ENCODE measurements around the gene VDR.

The VDR gene

DNA sequence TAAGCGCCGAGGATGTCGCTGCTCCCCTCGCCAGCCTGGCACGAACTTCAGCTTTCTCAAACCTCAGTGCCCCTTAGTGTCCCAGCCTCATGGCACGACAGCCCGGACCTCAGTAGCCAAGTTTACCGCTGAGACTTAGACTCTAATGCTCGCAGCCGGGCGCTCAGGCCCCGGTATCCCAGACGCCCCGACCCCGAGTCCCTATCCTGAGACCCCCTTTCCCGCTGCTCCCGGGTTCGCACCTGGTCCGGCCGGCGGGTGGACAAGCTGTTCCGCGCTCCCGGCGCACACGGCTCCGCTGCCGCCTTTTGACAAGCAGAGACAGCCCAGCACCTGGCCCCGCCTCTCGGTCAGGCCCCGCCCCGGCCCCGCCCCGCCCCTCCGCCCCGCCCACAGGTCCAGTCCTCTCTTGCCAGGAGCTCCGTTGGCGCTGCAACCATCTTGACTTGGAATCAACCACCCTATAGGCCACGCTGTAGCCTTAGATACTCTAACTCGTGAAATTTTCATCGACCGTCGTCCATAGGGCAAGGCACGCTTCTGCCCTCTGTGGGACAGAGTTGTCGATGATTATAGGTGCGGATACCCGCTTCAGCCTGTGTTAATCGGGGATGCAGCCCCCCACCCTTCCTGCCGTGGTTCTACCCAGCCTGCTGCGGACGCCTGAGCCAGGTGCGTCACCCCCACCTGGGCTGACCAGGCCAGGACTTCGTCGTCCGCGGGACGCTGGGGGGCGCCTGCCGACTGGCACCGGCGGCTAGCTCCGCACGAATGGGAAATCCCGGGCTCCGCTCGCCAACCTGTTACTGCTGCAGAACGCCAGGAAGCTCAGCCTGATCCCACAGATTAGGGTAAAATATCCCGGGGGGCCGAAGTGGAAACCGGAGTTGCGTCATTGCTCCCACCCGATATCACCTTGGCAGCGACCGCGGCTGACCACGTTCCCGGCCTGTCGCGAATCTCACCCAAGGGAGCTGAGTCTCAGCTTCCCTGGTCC, at the start of gene VDR:
VDR (minus strand) TSS at position 282 of the 997 bp plus-strand sequence. CDS start 25,881 bp downstream, outside the sequence.
- DNase-seq: peak; percentile 76

GRCh38 chr12:47954058-47954457, 49.3 kb upstream of the VDR start:
- peak; percentile 33 for DNase-seq

DNA sequence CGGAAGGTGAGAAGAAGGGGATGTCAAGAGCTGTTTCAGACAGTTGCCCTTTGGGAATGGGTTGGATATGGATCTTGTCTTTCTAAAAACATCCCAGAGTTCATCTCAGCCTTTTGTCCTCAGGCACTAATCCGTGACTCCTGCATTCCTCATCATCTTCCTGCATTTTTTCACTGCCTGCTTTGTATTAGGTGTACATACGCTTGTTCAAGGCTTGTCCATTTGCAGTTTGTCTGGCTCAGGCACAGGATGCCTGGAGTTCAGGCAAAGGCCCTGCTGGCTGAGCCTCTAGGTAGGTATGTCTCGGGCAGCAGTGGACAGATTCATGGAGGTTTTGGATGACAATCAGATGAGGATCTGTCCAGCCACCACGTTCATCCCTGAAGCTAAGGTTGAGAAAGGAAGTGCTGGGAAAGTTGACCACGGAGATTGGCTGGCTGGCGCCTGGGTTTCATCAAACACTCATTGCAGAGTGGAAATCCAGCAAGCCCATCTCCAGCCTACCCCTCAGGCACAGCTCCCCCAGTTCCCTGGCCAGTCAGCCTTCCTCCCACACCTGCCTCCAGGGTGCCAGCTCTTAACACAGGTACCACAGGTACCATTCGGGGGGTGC, 46.2 kb upstream of the VDR start:
- DNase-seq: no peak

- peak; percentile 76 for DNase-seq
Measured at GRCh38 chr12:47949441-47950341, 44.9 kb upstream of the VDR start.

DNA sequence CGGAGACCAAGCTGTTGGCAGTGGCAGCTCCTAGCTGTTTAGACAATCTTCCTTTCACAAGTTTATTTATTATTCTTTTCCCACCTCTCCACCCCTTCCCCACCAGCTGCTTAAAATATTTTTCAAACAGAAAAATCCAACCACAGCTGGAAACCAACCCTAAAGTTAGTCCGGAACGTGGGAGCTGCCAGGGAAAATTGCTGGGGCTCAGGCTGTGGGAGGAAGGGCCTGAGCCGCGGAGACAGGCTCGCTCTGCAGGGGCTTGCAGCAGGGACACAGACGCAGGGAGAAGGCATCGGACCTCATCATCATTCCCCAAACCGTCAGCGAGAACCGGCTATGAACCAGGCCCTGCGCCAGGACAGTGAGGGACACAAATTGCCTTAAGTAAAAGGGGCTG, 42.5 kb upstream of the VDR start:
- no peak for DNase-seq

DNA sequence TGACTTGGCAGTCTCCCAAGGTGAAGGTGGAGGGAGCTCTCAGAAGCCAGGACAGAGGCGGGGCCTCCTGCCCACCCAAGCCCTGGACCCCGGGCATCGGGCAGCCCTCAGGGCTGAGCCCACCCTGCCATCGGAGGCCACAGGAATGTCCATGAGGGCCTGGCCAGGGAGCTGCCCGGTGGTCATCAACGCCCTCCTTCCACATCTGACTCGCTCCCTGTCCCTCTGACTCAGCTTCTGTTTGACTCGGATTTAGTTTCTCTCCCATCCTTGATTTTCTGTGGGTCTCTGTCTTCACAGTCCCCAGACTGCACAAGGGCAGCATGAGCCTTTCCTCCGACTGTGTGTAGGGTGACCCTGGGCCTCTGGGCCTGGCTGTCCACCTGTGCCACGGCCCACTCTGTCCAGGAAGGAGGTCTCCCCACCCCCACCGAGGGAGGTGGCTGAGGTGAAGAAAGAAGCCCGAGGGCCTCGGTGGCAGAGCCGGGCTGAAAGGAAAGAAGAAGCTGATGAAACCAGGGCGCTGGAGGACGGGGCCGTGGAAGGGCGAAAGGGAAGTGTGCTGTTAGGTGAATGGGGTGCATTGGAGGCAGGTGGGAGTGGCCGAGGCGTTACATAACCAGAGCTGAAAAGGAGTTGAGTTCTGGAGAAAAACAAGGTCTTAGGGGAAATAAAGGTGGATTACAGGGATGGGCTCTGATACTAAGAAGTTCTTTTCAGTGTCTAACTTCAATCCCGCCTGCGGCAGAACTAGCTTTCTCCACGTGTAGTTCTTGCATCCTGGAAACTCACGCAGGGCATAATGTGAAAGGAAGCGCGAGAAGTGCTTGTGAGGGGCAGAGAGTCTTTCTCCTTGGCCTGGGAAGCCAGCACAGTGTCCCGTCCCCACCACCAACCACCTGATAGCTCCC, 41.9 kb upstream of the VDR start:
- peak; percentile 54 for DNase-seq

DNA sequence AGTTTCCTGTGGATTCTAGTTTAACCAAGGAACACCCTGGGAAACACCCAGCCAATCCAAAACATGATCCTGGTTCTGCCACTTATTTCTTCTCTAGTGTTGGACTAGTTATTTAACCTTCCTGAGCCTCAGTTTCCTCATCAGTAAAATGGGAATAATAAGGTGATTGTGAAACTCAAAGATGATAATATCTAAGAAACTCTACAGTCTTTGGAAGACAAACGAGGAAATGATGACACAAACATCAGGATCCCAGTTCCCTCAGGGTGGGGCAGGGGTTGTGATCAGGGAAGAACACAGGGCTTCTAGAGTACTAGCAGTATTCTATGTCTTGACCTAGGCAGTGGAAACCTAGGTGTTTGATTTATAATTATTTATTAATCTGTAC, 40.5 kb upstream of the VDR start:
- no peak for DNase-seq

DNA sequence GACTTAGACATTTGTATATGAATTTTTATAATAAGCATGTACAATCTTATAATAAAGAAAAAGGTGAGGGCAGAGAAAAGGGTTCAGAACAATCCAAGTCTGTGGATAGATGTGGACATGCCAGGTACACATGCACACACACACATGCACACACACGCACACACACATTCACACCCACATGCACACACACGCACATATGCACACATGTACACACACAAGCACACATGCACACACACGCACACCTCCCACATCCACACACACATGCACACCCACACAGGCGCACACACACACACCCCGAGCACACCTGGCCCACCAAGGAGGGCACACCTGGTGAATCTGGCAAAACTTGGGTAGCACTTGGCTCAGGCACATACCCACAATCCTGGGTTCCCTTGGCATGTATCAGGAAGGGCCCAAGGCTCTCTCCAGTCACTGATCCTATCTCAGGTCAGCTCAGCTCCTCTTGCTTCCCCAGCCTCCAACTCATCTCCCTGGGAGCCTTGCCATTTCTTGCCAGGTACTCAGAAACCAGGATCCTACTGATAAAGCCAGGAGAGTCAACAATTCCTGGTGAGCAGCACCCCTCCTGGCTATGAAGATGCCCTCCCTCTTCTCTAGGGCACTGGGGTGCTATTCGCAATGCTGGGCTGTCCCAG, 40.0 kb upstream of the VDR start:
- DNase-seq: no peak

DNA sequence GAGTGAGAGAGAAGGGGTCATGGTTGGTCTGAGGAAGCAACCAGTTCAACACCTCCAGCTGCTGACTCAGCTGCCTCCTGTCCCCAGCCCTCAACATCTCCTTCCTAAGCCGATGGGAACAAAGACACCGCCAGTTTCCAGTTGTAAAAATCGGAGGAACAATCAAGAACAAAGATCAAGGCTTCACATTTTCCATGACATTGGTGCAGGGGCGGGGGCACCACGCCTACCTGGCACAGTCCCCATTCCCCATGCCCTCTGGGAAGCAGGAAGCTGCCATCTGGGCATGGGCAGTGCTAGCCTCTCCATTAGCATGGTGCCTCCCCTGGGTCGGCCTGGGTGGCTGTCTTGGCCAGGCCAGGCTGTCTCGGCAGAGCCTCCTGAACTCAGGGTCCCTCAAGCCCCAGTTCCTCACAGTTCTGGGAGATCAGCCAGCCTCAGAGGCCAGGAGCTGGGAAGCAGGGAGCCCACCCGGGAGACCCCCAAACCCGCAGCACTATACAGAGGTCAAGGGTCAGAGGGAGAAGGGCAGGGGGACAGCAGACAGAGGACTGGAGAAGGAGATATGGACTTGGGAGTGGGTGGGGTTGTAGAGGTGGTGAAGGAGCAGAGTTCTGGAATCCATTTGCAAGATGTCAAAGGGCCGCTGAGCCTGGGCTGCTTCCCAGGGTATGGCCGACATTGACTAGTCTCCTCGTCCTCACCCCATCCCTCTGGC, 39.0 kb upstream of the VDR start:
- no peak for DNase-seq

- no peak for DNase-seq
Measured at GRCh38 chr12:47942614-47943225, 37.9 kb upstream of the VDR start.

DNA sequence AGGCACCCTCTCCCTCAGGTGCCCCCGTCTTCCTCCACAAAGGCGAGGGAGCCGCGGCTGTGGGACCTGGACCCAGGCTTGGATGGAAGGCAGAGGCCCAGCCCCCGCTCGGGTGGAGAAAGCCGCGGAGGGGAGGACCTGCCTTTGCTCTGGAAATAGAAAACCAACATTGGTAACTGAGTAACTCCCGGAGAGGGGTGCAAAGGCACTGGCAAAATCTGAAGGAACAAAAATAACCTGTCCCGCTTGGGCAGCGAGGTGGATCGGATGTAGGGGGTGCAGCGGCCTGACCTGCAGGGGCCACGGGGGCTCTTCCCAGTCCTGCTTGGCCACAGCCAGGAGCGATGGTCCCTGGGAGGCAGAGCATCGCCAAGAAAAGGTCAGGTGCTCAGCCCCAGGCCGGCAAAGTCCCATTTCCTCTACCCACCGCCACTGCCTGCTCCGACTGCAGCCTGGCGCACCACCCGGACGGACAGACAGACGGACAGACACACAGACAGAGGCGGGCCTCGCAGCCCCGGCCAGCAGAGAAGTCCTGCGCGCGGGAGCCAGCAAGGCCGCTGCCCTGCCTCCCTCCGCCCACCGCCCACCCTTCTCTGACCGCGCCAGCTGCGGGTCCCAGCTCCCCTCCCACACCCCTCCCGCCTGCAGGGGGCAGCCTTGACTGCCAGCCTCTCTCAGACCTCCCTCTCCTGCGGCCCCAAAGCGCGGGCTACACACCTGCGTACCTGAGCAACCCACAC, 37.2 kb upstream of the VDR start:
- DNase-seq: no peak

GRCh38 chr12:47941475-47941780, 36.6 kb upstream of the VDR start:
- no peak for DNase-seq

DNA sequence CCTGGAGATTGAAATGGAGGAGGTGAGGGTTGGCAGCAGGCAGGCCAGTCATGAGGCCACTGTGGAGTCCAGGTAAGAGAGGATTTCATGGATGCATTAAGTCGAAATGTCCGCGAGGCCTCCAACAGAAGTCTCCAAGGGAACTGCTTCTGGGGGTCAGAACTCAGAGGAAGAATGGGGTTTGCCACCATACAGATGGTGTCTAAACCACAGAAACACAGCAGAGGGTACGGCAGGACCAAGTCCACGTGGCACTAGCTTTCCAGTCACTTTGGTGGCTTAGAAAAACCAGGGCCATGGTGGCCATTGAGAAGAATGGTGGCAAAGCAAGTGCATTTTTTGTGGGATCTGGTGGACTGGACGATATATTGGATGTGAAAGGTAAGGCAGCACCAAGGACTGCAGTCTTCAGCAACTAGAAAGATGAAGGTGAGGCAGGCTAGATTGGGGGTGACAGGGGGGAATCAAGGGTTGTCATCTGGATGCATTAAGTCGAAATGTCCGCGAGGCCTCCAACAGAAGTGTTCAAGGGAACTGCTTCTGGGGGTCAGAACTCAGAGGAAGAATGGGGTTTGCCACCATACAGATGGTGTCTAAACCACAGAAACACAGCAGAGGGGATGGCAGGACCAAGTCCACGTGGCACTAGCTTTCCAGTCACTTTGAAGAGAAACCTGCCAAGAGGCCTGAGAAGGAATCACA, 36.1 kb upstream of the VDR start:
- no peak for DNase-seq

DNA sequence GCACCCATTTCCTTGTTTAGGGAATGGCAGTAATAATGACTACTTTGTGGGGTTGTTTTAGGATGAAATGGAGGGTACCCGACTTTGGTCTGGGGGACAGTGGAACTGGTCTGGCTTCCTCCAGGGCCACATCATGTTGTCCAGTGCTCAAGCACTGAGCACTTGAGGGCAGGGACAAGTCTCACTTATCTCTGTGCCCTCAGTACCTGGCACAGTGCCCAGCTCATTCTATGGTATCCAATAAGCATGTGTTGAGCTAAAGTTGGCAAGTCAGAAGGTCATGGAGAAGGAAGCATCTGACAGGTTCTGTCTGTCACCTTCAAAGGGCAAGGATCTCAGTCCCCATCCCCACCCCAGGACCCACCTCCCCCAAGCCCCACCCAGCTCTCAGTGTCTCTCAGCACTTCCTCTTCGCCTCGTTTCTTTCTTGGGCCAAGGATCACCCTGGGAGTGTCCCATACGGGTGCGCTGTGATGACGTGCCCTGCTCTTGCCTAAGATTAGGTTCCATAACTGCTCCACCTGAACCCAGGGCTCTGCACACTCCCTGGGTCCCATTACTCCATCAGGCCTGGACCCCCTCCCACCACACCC, 34.3 kb upstream of the VDR start:
- no peak for DNase-seq

GRCh38 chr12:47938594-47938993, 33.8 kb upstream of the VDR start:
- no peak for DNase-seq

DNA sequence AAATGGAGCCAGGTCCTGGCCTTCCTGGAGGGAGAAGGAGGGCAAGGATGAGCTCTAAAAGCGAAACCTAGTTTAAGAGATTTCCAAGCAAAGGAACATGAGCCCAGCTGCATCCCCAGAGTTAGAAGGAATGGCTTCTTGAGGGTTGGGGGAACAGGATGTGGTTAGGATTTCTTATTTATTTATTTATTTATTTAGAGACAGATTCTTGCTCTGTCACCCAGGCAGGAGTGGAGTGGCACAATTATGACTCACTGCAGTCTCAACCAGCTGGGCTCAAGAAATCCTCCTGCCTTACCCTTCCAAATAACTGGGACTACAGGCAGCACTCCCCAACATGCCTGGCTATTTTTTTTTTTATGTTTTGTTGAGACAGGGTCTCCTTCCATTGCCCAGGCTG, 33.3 kb upstream of the VDR start:
- DNase-seq: peak; percentile 67

DNA sequence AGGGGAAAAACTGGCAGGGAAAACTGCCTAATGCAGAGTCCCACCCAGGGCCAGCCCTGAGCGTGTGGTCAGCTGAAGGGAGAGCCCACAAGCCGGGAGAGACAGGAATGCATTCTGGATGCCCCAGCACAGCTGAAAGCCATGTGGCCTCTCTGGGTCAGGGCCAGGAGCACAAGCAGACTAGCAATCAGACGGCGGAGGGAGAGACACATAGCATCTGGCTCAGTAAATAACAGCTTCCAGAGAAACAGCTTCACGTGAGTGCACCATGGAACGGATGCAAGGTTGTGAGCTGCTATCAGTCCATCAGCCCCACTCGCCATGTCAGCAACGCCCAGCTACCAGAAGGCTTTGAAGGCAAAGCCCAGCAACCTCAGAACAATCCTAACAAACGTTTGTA, 30.4 kb upstream of the VDR start:
- DNase-seq: peak; percentile 58

DNA sequence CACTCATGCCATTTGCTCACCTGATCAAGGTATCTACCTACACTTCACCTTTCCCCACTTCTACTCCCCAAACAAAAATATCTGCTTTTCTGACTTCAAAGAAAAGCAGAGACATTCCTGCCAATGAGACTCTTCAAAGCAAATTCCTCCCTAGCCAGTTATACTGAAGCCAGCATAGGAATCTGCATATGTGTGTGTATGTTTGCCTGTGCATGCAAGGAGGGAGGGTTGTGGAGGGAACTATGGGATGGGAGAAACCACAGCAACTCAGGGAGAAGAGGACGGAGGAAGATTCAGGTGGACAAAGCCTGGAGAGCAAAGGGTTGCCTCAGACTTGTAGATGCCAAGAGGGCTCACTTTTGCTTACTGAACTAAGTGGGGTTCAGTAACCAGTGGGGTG, 26.4 kb upstream of the VDR start:
- DNase-seq: no peak

DNA sequence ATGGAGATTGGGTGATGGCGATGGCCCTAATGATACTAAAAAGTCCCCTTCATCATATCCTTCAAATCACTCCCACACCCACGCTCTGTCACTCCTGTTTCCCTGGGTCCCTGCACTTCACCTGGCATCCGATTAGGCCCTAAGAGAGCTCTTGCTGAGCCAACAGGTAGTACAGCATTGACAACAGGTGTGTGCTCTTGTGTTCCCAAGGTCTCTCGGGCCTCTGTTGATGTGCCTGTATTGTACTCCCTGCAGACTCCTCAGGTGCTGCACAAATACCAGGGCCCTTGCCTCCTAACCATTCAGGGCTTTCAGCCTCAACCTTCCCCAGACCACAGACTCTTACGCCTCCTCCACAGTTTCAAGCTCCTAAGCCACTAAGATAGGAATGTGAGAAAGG, 25.8 kb upstream of the VDR start:
- no peak for DNase-seq

All from fibroblast of skin of right biceps (primary cell).